B cell (primary cell): ENCODE results near the gene GCNA. TPM values are rescaled to one million over a fixed set of nuclear protein-coding genes. Genes with fewer than 3 reads are reported as not detected.

Experiments used
- ATAC-seq: fragments of 200-7000 bp; cut with Tn5 transposase; one replicate; pipeline ENCODE4 v1.10.0; 2021; ENCODE audit warnings: low read depth, mild to moderate bottlenecking, moderate number of reproducible peaks, moderate library complexity
- CTCF ChIA-PET: fragments of 350-600 bp; sonication (Branson Sonifier 250); formaldehyde crosslinking; loops from one replicate; lab custom pipeline; 2021; ENCODE audit warnings: antibody characterized with exemption, inconsistent platforms; lab: Charles Lee
- POLR2A ChIA-PET: fragments of 350-600 bp; sonication (Branson Sonifier 250); formaldehyde crosslinking; loops from one replicate; lab custom pipeline; 2021; ENCODE audit warnings: antibody characterized with exemption; lab: Charles Lee
- DNase-seq: peaks from one replicate; pipeline ENCODE4 v3.0.0; 2013
- H2AFZ ChIP-seq: 2 replicates; pipeline ENCODE4 v1.6.1; 2012; ENCODE audit warnings: mild to moderate bottlenecking, low read depth, low read length; ENCODE audit not compliant: insufficient read depth, poor library complexity, severe bottlenecking
- H3K27ac ChIP-seq, 2 donors: 1 replicate in 1 of 2; 2 replicates in 1 of 2; pipeline ENCODE4 v1.5.1; 2012 to 2013; ENCODE audit warnings: low read length in 2 of 2, mild to moderate bottlenecking in 2 of 2, moderate library complexity in 1 of 2
- H3K27me3 ChIP-seq, 4 experiments: fragments of 200-600 bp in 1 of 4; sonication (generic) in 1 of 4; replicated peaks in 1 of 4; 1 replicate in 2 of 4; 2 replicates in 2 of 4; pipeline versions ENCODE4 v1.6.1 to v1.7.0; 2013 to 2016; ENCODE audit warnings: low read length in 3 of 4, mild to moderate bottlenecking in 2 of 4, mixed read lengths in 1 of 4, moderate library complexity in 1 of 4; ENCODE audit not compliant: insufficient read depth in 4 of 4, control insufficient read depth in 3 of 4; ENCODE audit errors: control extremely low read depth in 1 of 4
- H3K36me3 ChIP-seq, 2 experiments: replicated peaks in 1 of 2; 1 replicate in 1 of 2; 2 replicates in 1 of 2; pipeline versions ENCODE4 v1.6.1 to v1.7.1; 2013; ENCODE audit warnings: low read length in 1 of 2; ENCODE audit not compliant: insufficient read depth in 2 of 2, control insufficient read depth in 1 of 2; ENCODE audit errors: control extremely low read depth in 1 of 2, extremely low read depth in 1 of 2
- H3K4me1 ChIP-seq, 2 donors: fragments of 200-600 bp in 1 of 2; sonication (generic) in 1 of 2; 1 replicate in 1 of 2; 2 replicates in 1 of 2; pipeline versions ENCODE4 v1.5.1 to v1.6.1; 2013 to 2017; ENCODE audit warnings: low read length in 2 of 2; ENCODE audit not compliant: control insufficient read depth in 2 of 2, insufficient read depth in 2 of 2
- H3K4me2 ChIP-seq: replicated peaks from 2 replicates; pipeline ENCODE3; 2012; ENCODE audit warnings: mild to moderate bottlenecking, low read depth, low read length; ENCODE audit not compliant: poor library complexity, severe bottlenecking
- H3K4me3 ChIP-seq, 5 experiments: fragments of 200-600 bp in 1 of 5; sonication (generic) in 1 of 5; 1 replicate in 3 of 5; 2 replicates in 2 of 5; pipeline versions ENCODE4 v1.5.1 to v1.7.0; 2011 to 2016; ENCODE audit warnings: low read length in 4 of 5, mild to moderate bottlenecking in 4 of 5, low read depth in 2 of 5, control low read depth in 1 of 5, moderate library complexity in 1 of 5; ENCODE audit not compliant: insufficient read depth in 1 of 5; ENCODE audit errors: control extremely low read depth in 1 of 5, extremely low read depth in 1 of 5
- H3K79me2 ChIP-seq: fragments of 200-600 bp; sonication (generic); one replicate; pipeline ENCODE4 v1.6.0; 2016; ENCODE audit warnings: low read length; ENCODE audit not compliant: control insufficient read depth, insufficient read depth
- H3K9ac ChIP-seq: fragments of 200-600 bp; sonication (generic); 2 replicates; pipeline ENCODE4 v1.6.1; 2017; ENCODE audit warnings: mild to moderate bottlenecking, low read length, moderate library complexity
- H3K9me3 ChIP-seq, 3 donors: one replicate each; pipeline versions ENCODE4 v1.6.1 to v1.7.1; 2013; ENCODE audit warnings: low read length in 2 of 3; ENCODE audit not compliant: control insufficient read depth in 2 of 3, insufficient read depth in 1 of 3; ENCODE audit errors: control extremely low read depth in 1 of 3
- H4K20me1 ChIP-seq: 2 replicates; pipeline ENCODE4 v1.6.0; 2012; ENCODE audit warnings: mild to moderate bottlenecking, low read length; ENCODE audit not compliant: insufficient read depth, control insufficient read depth, poor library complexity, severe bottlenecking
- H3K27ac Mint-ChIP-seq: one replicate; pipeline ENCODE4 v1.8.0; 2021; ENCODE audit warnings: mixed read lengths
- H3K27me3 Mint-ChIP-seq: one replicate; pipeline ENCODE4 v1.8.0; 2021; ENCODE audit warnings: mixed read lengths
- H3K4me1 Mint-ChIP-seq: one replicate; pipeline ENCODE4 v1.8.0; 2021; ENCODE audit warnings: mixed read lengths
- H3K4me3 Mint-ChIP-seq: one replicate; pipeline ENCODE4 v1.8.0; 2021; ENCODE audit warnings: mixed read lengths
- H3K9me3 Mint-ChIP-seq: one replicate; pipeline ENCODE4 v1.8.0; 2022; ENCODE audit warnings: mixed read lengths; ENCODE audit not compliant: insufficient read depth
- EZH2 ChIP-seq: IDR thresholded peaks from 2 replicates; pipeline ENCODE4 v1.6.1; 2012; ENCODE audit warnings: borderline replicate concordance, low read depth, mild to moderate bottlenecking, moderate library complexity, low read length; ENCODE audit not compliant: insufficient read depth, poor library complexity, severe bottlenecking
- WGBS: methylation state at CpG from one replicate; pipeline ENCODE4 v1.1.5; 2013; ENCODE audit warnings: missing lambda C conversion rate; ENCODE audit not compliant: insufficient coverage; 5-methylcytosine and 5-hydroxymethylcytosine counted together
- intact Hi-C: fragments of 100-400 bp; cut with micrococcal nuclease; formaldehyde crosslinking; loops from one replicate; pipeline ENCODE4 v1.10.0; 2022
- polyA plus RNA-seq: library from polyadenylated mRNA; depleted of rRNA; stranded (reverse); fragments of >200 nt; gene quantifications from 2 replicates; pipeline ENCODE4 v1.2.3, GENCODE V29; 2012
- total RNA-seq, 2 donors: library from RNA; stranded (reverse); fragments of 120-200 nt in 1 of 2; gene quantifications; 1 replicate in 1 of 2; 2 replicates in 1 of 2; pipeline versions ENCODE4 v1.2.3 to v1.2.4, GENCODE V29; 2013 to 2022
- TF ChIP-seq, protein P1 (sequence below): fragments of 200-600 bp; IDR thresholded peaks from one replicate; pipeline ENCODE4 v1.8.0; 2022; ENCODE audit warnings: antibody characterized with exemption, mild to moderate bottlenecking

Gene GCNA
- total and polyA plus RNA-seq, 2 donors (not counting 1 experiment from before 2014, with no cell fraction given) = 4.7 to 6.2 TPM

DNA sequence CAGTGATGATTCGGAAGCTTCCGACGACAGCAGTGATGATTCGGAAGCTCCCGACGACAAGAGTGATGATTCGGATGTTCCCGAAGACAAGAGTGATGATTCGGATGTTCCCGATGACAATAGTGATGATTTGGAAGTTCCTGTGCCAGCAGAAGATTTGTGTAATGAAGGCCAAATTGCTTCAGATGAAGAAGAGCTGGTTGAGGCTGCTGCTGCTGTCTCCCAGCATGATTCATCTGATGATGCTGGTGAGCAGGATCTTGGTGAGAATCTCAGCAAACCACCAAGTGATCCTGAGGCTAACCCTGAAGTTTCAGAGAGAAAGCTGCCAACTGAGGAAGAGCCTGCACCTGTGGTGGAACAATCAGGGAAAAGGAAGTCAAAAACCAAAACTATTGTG lies 25.9 kb downstream of the GCNA start:
- Histone ChIP-seq H3K4me1 (peaks cover 13 to 17% of the 10 kb centered on the region in 2 donors), H3K9ac (no peak overlapping the region), H4K20me1 (no peaks in the 10 kb centered on the region), H3K79me2 (no peaks in the 10 kb centered on the region), H3K36me3 (peaks cover 0 to 40% of the 10 kb centered on the region in 2 experiments), H3K27ac (no peak overlapping the region), H3K27me3 (no peaks in the 10 kb centered on the region), H3K4me3 (no peak overlapping the region), H3K9me3 (no peaks in the 10 kb centered on the region), H2AFZ (no peak overlapping the region), H3K4me2 (no peak overlapping the region)
- H3K4me3 Mint-ChIP-seq = no peak overlapping the region
- H3K27ac Mint-ChIP-seq = no peak overlapping the region
- ATAC-seq (no peak), DNase-seq (no peak)
- WGBS = 92% methylated on average over 2 of the region's 10 CpGs
- intact Hi-C loops = no loop called here
- peaks cover 19% of the 10 kb centered on the region for H3K4me1 Mint-ChIP-seq
- TF ChIP-seq, protein P1, sequence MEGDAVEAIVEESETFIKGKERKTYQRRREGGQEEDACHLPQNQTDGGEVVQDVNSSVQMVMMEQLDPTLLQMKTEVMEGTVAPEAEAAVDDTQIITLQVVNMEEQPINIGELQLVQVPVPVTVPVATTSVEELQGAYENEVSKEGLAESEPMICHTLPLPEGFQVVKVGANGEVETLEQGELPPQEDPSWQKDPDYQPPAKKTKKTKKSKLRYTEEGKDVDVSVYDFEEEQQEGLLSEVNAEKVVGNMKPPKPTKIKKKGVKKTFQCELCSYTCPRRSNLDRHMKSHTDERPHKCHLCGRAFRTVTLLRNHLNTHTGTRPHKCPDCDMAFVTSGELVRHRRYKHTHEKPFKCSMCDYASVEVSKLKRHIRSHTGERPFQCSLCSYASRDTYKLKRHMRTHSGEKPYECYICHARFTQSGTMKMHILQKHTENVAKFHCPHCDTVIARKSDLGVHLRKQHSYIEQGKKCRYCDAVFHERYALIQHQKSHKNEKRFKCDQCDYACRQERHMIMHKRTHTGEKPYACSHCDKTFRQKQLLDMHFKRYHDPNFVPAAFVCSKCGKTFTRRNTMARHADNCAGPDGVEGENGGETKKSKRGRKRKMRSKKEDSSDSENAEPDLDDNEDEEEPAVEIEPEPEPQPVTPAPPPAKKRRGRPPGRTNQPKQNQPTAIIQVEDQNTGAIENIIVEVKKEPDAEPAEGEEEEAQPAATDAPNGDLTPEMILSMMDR = no peak
- no peak for TF ChIP-seq EZH2
- ChIA-PET POLR2A (no interaction called here), CTCF (no interaction called here)
- H3K27me3 Mint-ChIP-seq = no peaks in the 10 kb centered on the region
- H3K9me3 Mint-ChIP-seq = no peaks in the 10 kb centered on the region

DNA sequence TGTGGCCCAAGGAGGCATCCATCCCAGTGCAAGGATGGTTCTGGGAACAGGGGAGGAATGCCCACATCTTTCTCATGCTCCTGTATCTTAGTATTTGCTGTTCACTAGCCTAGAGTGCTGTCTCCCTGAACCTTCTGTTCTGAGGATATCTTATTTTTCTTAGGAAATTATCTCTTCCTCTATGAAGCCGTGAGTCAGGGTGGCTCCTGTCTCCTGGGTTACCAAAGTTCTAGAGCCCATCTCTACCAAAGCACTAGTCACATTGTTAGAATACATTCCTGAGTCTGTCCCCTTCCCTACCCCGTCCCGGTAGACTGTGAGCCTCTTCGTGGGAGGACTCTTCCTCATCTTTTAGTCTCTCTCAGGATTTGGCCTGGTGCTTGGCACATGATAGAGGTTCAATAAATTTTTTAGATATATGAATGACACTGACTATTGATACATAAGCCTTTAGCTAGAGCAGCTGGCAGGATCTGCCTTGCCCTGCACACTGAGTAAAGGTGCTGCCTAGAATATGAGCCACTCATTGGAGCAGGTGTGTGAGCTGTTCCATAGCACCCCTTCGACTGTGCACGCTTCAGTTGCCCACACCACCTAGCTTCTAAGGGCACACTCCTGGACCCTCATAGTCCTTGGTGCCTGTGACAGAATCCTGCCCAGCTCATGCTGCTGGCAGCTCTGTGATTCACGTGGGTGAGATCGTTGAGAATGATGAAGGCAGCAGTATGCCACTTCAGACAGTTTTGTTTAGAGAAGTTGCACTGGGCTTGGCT lies 26.7 kb downstream of the GCNA start:
- WGBS = 100% methylated on average over 2 of the region's 8 CpGs
- TF ChIP-seq, protein P1 = no peak
- POLR2A ChIA-PET = no interaction called here

More for the DNA sequence above, 26.7 kb downstream of the GCNA start:
- no peaks in the 10 kb centered on the region for H4K20me1 ChIP-seq
- CTCF ChIA-PET = no interaction called here
- H3K27me3 ChIP-seq = no peaks in the 10 kb centered on the region
- H3K4me1 ChIP-seq = peaks cover 15 to 19% of the 10 kb centered on the region in 2 donors
- H3K9ac ChIP-seq = no peak overlapping the region
- Mint-ChIP-seq H3K4me1 (peaks cover 23% of the 10 kb centered on the region), H3K27me3 (no peaks in the 10 kb centered on the region), H3K4me3 (no peak overlapping the region), H3K9me3 (no peaks in the 10 kb centered on the region), H3K27ac (no peak overlapping the region)
- no peak for ATAC-seq
- no peaks in the 10 kb centered on the region for H3K79me2 ChIP-seq
- intact Hi-C loops = no loop called here
- H3K4me2 ChIP-seq = no peak overlapping the region
- H3K36me3 ChIP-seq = peaks cover 0 to 35% of the 10 kb centered on the region in 2 experiments
- DNase-seq = no peak
- no peaks in the 10 kb centered on the region for H3K9me3 ChIP-seq
- no peak overlapping the region for H3K4me3 ChIP-seq
- H2AFZ ChIP-seq = no peak overlapping the region
- H3K27ac ChIP-seq = no peak overlapping the region
